Measurements from ENCODE around the gene RRAS2. TPM values are rescaled to one million over a fixed set of nuclear protein-coding genes. Genes with fewer than 3 reads are reported as not detected.

Gene RRAS2
- polyA plus RNA-seq, 3 donors = 0.19 to 0.31 TPM; not detected in 1

GRCh38 chr11:14299921-14300320, 59.1 kb downstream of the RRAS2 start:
- no CpG with 5 or more reads among the region's 1 CpG for WGBS (ENCODE audit: insufficient coverage)
- no peaks in the 10 kb centered on the region for H3K36me3 ChIP-seq (replicated peaks in 1 of 2; ENCODE audit: control insufficient read depth in 1 of 2, insufficient read depth in 2 of 2, low read length in 2 of 2)
- Mint-ChIP-seq H3K36me3 (no peaks in the 10 kb centered on the region), H3K27ac (no peak overlapping the region), H3K4me1 (no peaks in the 10 kb centered on the region), H3K4me3 (no peak overlapping the region), H3K27me3 (ENCODE audit: low read depth in 3 of 3) (peaks cover 0 to 10% (median 5%) of the 10 kb centered on the region in 3 donors), H3K9me3 (no peaks in the 10 kb centered on the region)
- intact Hi-C loops (cut with micrococcal nuclease) = no loop called here
- H3K79me2 ChIP-seq (ENCODE audit: insufficient read depth, low read length) = no peaks in the 10 kb centered on the region
- DNase-seq = no peak
- no peak overlapping the region for H3K4me3 ChIP-seq (replicated peaks in 1 of 3; ENCODE audit: low read depth in 2 of 3, low read length in 3 of 3)
- H3K27ac ChIP-seq (ENCODE audit: low read depth in 1 of 2, low read length in 2 of 2) = no peak overlapping the region
- TF ChIP-seq, protein P1, sequence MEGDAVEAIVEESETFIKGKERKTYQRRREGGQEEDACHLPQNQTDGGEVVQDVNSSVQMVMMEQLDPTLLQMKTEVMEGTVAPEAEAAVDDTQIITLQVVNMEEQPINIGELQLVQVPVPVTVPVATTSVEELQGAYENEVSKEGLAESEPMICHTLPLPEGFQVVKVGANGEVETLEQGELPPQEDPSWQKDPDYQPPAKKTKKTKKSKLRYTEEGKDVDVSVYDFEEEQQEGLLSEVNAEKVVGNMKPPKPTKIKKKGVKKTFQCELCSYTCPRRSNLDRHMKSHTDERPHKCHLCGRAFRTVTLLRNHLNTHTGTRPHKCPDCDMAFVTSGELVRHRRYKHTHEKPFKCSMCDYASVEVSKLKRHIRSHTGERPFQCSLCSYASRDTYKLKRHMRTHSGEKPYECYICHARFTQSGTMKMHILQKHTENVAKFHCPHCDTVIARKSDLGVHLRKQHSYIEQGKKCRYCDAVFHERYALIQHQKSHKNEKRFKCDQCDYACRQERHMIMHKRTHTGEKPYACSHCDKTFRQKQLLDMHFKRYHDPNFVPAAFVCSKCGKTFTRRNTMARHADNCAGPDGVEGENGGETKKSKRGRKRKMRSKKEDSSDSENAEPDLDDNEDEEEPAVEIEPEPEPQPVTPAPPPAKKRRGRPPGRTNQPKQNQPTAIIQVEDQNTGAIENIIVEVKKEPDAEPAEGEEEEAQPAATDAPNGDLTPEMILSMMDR (IDR thresholded peaks at IDR 0.05) = no peak
- H4K20me1 ChIP-seq (ENCODE audit: insufficient read depth, low read length) = no peaks in the 10 kb centered on the region
- H3K9me3 ChIP-seq (replicated peaks in 1 of 2; ENCODE audit: control insufficient read depth in 1 of 2, insufficient read depth in 1 of 2, low read length in 2 of 2) = no peaks in the 10 kb centered on the region
- H2AFZ ChIP-seq (ENCODE audit: insufficient read depth, low read depth, low read length, poor library complexity, severe bottlenecking) = no peak overlapping the region
- no peak overlapping the region for H3K9ac ChIP-seq (ENCODE audit: insufficient read depth, low read length, poor library complexity, severe bottlenecking)
- no peak overlapping the region for H3K4me2 ChIP-seq (replicated peaks; ENCODE audit: extremely low read depth, low read length, poor library complexity, severe bottlenecking)
- H3K27me3 ChIP-seq (ENCODE audit: control insufficient read depth in 2 of 2, insufficient read depth in 2 of 2, low read length in 2 of 2) = no peaks in the 10 kb centered on the region
- peaks cover 6% of the 10 kb centered on the region in 2 donors for H3K4me1 ChIP-seq (ENCODE audit: control insufficient read depth in 1 of 2, insufficient read depth in 2 of 2, low read length in 2 of 2)

GRCh38 chr11:14290422-14290821, 68.6 kb downstream of the RRAS2 start:
- no peaks in the 10 kb centered on the region for H4K20me1 ChIP-seq (ENCODE audit: insufficient read depth, low read length)
- Mint-ChIP-seq H3K36me3 (no peaks in the 10 kb centered on the region), H3K27ac (no peak overlapping the region), H3K9me3 (peaks cover 0 to 1% (median 0%) of the 10 kb centered on the region in 7 donors), H3K4me3 (no peak overlapping the region), H3K4me1 (peaks cover 13% of the 10 kb centered on the region), H3K27me3 (ENCODE audit: low read depth in 3 of 3) (peaks cover 1 to 4% (median 3%) of the 10 kb centered on the region in 3 donors)
- H3K4me2 ChIP-seq (replicated peaks; ENCODE audit: extremely low read depth, low read length, poor library complexity, severe bottlenecking) = no peak overlapping the region
- no peak for DNase-seq
- TF ChIP-seq, protein P1 (IDR thresholded peaks at IDR 0.05) = no peak
- no peak overlapping the region for H3K9ac ChIP-seq (ENCODE audit: insufficient read depth, low read length, poor library complexity, severe bottlenecking)
- no peak overlapping the region for H3K27ac ChIP-seq (ENCODE audit: low read depth in 1 of 2, low read length in 2 of 2)
- no peak overlapping the region for H2AFZ ChIP-seq (ENCODE audit: insufficient read depth, low read depth, low read length, poor library complexity, severe bottlenecking)
- no peak overlapping the region for H3K4me3 ChIP-seq (replicated peaks in 1 of 3; ENCODE audit: low read depth in 2 of 3, low read length in 3 of 3)
- H3K79me2 ChIP-seq (ENCODE audit: insufficient read depth, low read length) = no peaks in the 10 kb centered on the region
- no peaks in the 10 kb centered on the region for H3K36me3 ChIP-seq (replicated peaks in 1 of 2; ENCODE audit: control insufficient read depth in 1 of 2, insufficient read depth in 2 of 2, low read length in 2 of 2)
- intact Hi-C loops (cut with micrococcal nuclease) = no loop called here
- H3K27me3 ChIP-seq (ENCODE audit: control insufficient read depth in 2 of 2, insufficient read depth in 2 of 2, low read length in 2 of 2) = no peaks in the 10 kb centered on the region
- H3K4me1 ChIP-seq (ENCODE audit: control insufficient read depth in 1 of 2, insufficient read depth in 2 of 2, low read length in 2 of 2) = no peaks in the 10 kb centered on the region
- WGBS (ENCODE audit: insufficient coverage) = 100% methylated on average over 1 of the region's 3 CpGs
- no peaks in the 10 kb centered on the region for H3K9me3 ChIP-seq (replicated peaks in 1 of 2; ENCODE audit: control insufficient read depth in 1 of 2, insufficient read depth in 1 of 2, low read length in 2 of 2)

All from CD14-positive monocyte (primary cell).